ENCODE results near the gene MORN1.

Gene MORN1

DNA sequence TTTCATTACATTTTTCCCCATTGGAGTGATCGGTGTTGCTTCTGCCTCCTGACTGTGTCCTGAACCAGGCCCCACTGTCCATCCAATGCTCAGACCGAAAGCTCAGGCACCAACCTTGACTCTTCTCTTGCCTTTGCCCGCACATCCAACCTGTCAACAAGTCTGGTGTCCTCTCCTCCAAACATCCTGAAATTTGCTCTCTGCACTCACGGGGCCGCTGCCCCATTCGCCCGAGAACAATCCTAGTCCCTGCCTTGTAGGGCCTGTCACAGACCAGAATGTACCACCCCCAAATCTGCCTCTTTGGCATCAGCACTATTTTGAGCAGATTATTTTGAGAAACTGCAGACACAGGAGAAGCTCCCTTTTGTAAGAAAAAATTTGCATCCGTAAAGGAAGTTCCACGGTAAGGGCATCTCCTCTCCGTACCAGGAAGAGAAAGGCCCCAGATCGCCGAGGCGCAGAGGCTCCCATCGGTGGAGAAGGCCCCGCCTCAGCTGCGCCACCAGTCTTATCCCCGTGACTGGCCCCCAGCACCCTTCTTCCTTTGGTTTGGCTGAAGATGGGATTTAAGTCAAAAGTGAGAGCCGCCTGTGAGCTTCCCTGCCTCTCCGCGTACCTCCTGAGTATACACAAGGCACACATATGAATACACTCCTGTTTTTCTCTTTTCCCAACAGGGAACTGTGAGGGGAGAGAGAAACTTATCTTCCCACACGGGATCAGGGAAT is 7.1 kb downstream of the MORN1 start:
- no peak overlapping the region for H3K27ac ChIP-seq
- no peaks in the 10 kb centered on the region for H3K9me3 ChIP-seq (ENCODE audit: control insufficient read depth, low read length)
- TF ChIP-seq, protein P1, sequence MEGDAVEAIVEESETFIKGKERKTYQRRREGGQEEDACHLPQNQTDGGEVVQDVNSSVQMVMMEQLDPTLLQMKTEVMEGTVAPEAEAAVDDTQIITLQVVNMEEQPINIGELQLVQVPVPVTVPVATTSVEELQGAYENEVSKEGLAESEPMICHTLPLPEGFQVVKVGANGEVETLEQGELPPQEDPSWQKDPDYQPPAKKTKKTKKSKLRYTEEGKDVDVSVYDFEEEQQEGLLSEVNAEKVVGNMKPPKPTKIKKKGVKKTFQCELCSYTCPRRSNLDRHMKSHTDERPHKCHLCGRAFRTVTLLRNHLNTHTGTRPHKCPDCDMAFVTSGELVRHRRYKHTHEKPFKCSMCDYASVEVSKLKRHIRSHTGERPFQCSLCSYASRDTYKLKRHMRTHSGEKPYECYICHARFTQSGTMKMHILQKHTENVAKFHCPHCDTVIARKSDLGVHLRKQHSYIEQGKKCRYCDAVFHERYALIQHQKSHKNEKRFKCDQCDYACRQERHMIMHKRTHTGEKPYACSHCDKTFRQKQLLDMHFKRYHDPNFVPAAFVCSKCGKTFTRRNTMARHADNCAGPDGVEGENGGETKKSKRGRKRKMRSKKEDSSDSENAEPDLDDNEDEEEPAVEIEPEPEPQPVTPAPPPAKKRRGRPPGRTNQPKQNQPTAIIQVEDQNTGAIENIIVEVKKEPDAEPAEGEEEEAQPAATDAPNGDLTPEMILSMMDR (IDR thresholded peaks at IDR 0.05) = no peak
- H3K4me1 ChIP-seq = no peaks in the 10 kb centered on the region
- no peak overlapping the region for H3K9ac ChIP-seq
- no peak overlapping the region for H2AFZ ChIP-seq
- no peaks in the 10 kb centered on the region for H3K27me3 ChIP-seq (ENCODE audit: control insufficient read depth, insufficient read depth, low read length)
- H3K79me2 ChIP-seq = no peaks in the 10 kb centered on the region
- H3K36me3 ChIP-seq (ENCODE audit: control insufficient read depth, insufficient read depth, low read length) = no peaks in the 10 kb centered on the region
- H3K4me3 ChIP-seq (ENCODE audit: low read depth, low read length) = no peak overlapping the region
- no peak overlapping the region for H3K4me2 ChIP-seq (ENCODE audit: low read length)

DNA sequence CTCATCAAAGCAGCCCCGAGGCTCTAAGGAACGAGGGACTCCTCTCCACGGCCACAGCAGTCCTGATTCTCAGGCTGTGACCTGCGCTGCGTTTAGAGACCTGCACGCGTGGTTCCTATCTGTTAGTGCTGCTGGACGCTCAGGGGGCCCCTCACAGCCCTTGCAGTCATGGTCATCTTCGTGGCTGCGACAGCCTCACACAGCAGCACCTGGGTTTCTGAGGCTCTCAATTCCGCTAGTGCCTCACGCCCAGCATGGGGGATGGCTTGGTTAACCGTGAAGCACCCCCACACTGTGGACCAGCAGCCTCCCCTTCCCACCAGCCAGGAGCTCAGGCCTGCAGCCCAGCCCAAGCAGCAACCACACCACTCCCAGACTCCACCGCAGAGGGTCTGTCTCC is 7.8 kb downstream of the MORN1 start:
- Histone ChIP-seq H3K9ac (no peak overlapping the region), H3K4me3 (ENCODE audit: low read depth, low read length) (no peak overlapping the region), H3K27ac (no peak overlapping the region), H3K36me3 (ENCODE audit: control insufficient read depth, insufficient read depth, low read length) (no peaks in the 10 kb centered on the region), H3K9me3 (ENCODE audit: control insufficient read depth, low read length) (no peaks in the 10 kb centered on the region), H3K27me3 (ENCODE audit: control insufficient read depth, insufficient read depth, low read length) (no peaks in the 10 kb centered on the region), H3K4me1 (no peaks in the 10 kb centered on the region), H3K79me2 (no peaks in the 10 kb centered on the region), H3K4me2 (ENCODE audit: low read length) (no peak overlapping the region), H2AFZ (no peak overlapping the region)
- TF ChIP-seq, protein P1 (IDR thresholded peaks at IDR 0.05) = no peak

DNA sequence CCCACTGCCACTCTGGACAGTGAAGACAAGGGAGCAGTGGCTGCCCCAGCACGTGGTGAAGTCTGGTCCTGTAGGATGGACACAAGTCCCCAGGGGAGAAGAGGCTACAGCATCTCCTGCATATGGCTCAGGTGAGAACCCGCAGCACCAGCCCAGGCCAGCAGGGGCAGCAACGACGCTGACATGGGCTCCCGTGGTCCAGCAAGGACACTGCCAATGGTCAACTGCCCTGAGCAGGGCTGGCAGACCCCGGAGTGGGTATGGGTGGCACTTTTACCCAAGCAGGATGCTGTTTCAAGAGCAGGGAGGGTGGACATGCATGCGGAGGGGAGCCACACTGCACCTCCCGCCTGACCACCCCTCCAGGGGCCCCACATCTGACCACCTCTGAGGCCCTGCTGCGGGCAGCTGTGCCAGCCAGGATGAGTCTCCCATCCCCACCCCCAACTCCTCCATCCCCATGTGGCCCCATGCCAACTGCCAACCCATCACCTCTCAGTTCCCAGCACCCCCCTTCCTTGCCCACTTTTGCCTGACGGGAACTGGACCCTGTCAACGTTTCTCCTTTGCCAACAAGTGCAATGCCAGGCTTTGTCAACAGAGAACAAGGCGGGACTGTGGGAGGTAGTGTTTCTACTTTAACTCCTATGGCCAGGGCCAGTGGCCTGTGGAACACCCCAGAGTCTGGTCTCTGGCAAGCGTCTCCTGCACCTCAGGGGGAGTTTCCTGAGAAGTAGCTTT is 8.6 kb downstream of the MORN1 start:
- no peaks in the 10 kb centered on the region for H3K27me3 ChIP-seq (ENCODE audit: control insufficient read depth, insufficient read depth, low read length)
- no peaks in the 10 kb centered on the region for H3K4me1 ChIP-seq
- no peaks in the 10 kb centered on the region for H3K36me3 ChIP-seq (ENCODE audit: control insufficient read depth, insufficient read depth, low read length)
- H3K79me2 ChIP-seq = no peaks in the 10 kb centered on the region
- H3K4me3 ChIP-seq (ENCODE audit: low read depth, low read length) = no peak overlapping the region
- H3K9ac ChIP-seq = no peak overlapping the region
- no peak overlapping the region for H3K27ac ChIP-seq
- H3K4me2 ChIP-seq (ENCODE audit: low read length) = no peak overlapping the region
- no peaks in the 10 kb centered on the region for H3K9me3 ChIP-seq (ENCODE audit: control insufficient read depth, low read length)
- TF ChIP-seq, protein P1 (IDR thresholded peaks at IDR 0.05) = peak; percentile 19
- no peak overlapping the region for H2AFZ ChIP-seq

DNA sequence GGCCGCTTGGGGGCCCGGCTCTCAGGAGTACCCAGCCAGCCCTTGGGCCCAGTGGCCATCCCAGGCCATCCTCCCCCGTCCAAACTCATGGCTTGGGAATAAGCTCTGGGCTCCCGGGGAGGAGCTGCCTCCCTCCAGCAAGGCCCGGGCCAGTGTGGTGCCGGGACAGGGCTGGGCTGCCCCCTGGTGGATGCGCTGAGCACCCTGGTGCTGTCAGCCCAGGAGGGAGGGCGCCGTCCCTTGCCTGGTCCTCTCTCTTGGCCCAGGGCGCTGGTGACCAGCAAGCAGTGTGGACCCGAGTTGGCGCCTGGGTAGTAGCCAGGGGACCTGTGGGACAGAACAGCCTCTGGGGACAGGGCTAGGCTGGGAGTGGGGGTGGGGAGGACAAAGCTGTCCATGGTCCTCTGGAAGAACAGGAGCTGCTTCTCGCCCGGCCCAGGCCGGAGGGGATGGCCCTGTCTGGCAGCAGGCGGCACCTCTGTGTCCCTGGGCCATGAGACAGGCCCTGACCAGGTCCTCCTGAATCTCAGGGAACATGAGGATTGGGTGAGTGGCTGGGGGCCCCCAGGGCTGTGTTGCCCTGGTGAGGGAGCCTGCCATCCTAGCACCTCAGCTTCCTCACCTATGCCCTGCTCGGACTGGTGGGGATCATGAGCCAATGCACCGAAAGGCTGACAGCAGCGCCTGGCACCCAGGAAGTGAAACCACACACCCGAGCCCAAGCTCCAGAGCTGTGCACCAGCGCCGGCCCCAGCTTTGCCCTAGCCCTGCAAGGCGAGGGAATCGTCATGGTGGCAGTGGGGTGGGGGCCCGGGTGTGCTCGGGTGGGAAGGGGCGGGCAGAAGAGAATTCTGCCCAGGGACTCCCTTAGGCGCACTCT is 9.4 kb downstream of the MORN1 start:
- H3K4me3 ChIP-seq (ENCODE audit: low read depth, low read length) = no peak overlapping the region
- no peak overlapping the region for H3K27ac ChIP-seq
- TF ChIP-seq, protein P1 (IDR thresholded peaks at IDR 0.05) = peak; percentile 69
- H3K36me3 ChIP-seq (ENCODE audit: control insufficient read depth, insufficient read depth, low read length) = no peaks in the 10 kb centered on the region
- H3K27me3 ChIP-seq (ENCODE audit: control insufficient read depth, insufficient read depth, low read length) = no peaks in the 10 kb centered on the region
- no peak overlapping the region for H3K4me2 ChIP-seq (ENCODE audit: low read length)
- H3K9ac ChIP-seq = no peak overlapping the region
- H2AFZ ChIP-seq = no peak overlapping the region
- H3K9me3 ChIP-seq (ENCODE audit: control insufficient read depth, low read length) = no peaks in the 10 kb centered on the region
- H3K4me1 ChIP-seq = no peaks in the 10 kb centered on the region
- H3K79me2 ChIP-seq = no peaks in the 10 kb centered on the region

All from parathyroid adenoma (tissue), 2 donors.